IPS DF 19.7 (cell line): ENCODE measurements around the gene TSHZ1.

Source experiments
- DNase-seq: peaks from one replicate; pipeline ENCODE4 v3.0.0-alpha.2; 2013; ENCODE audit warnings: low read depth, low spot score

The TSHZ1 gene

GRCh38 chr18:75220551-75221355 lies 10.2 kb downstream of the TSHZ1 start:
- no peak for DNase-seq

GRCh38 chr18:75221397-75221796 lies 10.8 kb downstream of the TSHZ1 start:
- DNase-seq = no peak

- DNase-seq = no peak
Observed at GRCh38 chr18:75221897-75222296, 11.3 kb downstream of the TSHZ1 start.

GRCh38 chr18:75222407-75222806 lies 11.8 kb downstream of the TSHZ1 start:
- no peak for DNase-seq

- DNase-seq = no peak
Observed at GRCh38 chr18:75223687-75224347, 13.2 kb downstream of the TSHZ1 start.

GRCh38 chr18:75226286-75226955 lies 15.8 kb downstream of the TSHZ1 start:
- DNase-seq = no peak

GRCh38 chr18:75226956-75227316 lies 16.3 kb downstream of the TSHZ1 start:
- DNase-seq = no peak

- DNase-seq = no peak
Observed at GRCh38 chr18:75227535-75228296, 17.1 kb downstream of the TSHZ1 start.

GRCh38 chr18:75228967-75229366 lies 18.4 kb downstream of the TSHZ1 start:
- DNase-seq = no peak

- DNase-seq = no peak
Observed at GRCh38 chr18:75229437-75229836, 18.8 kb downstream of the TSHZ1 start.

GRCh38 chr18:75230163-75231052 lies 19.8 kb downstream of the TSHZ1 start:
- no peak for DNase-seq

- no peak for DNase-seq
Observed at GRCh38 chr18:75231053-75231406, 20.4 kb downstream of the TSHZ1 start.

GRCh38 chr18:75234901-75235300 lies 24.3 kb downstream of the TSHZ1 start:
- DNase-seq = no peak

- DNase-seq = no peak
Observed at GRCh38 chr18:75235896-75236295, 25.3 kb downstream of the TSHZ1 start.

- no peak for DNase-seq
Observed at GRCh38 chr18:75238100-75238499, 27.5 kb downstream of the TSHZ1 start.

- no peak for DNase-seq
Observed at GRCh38 chr18:75238786-75239185, 28.2 kb downstream of the TSHZ1 start.

GRCh38 chr18:75240433-75240832 lies 29.8 kb downstream of the TSHZ1 start:
- DNase-seq = no peak

GRCh38 chr18:75241705-75242104 lies 31.1 kb downstream of the TSHZ1 start:
- DNase-seq = no peak

- DNase-seq = no peak
Observed at GRCh38 chr18:75244351-75245313, 34.0 kb downstream of the TSHZ1 start.
